ENCODE data around the gene RPL36.
A peak's percentile ranks its signal among the peaks of the same experiment; 100 is the strongest.

Gene RPL36

DNA sequence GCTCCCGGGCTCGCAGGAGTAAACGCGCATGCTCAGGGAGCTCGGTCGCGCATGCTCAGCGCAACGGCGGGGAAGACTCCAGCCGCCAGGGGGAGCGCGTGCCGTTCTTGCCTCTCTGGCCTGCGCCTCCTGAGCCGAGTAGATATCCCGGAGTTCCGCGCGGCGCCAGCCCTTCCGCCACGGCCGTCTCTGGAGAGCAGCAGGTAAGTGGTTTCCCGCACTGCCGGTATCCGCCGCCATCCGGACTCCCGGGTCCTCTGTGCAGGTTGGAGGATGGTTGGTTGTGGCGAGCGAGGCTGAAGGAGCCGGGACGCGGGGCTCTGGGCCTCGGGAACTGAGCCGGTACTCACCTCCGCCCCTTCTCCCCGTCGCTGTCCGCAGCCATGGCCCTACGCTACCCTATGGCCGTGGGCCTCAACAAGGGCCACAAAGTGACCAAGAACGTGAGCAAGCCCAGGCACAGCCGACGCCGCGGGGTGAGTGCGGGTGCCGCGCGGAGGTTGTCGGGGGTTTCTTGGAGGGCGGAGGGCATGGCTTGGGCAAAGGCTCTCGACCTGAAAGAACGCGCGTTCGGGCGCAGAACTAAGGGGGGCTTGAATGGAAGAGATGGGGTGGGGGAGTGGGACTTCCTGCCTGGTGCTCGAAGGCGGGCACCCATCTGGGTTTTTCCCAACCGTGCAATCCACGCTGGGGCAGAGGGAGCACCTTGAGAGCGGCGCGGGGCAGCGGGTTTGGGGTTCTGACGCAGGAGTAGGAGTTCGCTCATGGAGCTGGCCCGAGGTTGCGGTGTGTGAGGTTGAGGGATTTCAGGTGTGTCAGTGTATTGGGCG is at the start of gene RPL36:
Gene RPL36, plus strand, starts transcription at position 171 of the 830 bp plus-strand sequence. Its CDS starts 213 bp downstream, at position 384.
- DNase-seq, result peak; percentile 99

DNA sequence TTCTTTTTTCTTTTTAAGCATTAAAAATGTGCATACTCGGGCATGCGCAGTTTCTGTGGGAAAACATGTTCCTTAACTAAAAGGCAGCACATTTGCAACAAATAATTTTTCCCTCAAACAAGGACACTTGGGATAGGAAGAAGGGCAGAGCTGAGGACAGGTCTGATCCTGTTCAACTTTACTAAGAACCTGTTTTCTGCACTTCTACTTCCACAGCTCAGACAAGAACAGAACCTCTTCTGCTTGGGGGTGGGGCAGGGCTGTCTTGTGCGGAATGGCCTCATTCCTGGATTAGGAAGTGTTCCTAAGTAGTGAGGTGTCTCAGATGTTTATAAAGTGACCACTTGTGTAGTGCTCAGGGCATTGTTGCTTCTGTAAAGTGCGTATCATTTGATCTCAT is 48.9 kb upstream of the RPL36 start:
- DNase-seq, result no peak

DNA sequence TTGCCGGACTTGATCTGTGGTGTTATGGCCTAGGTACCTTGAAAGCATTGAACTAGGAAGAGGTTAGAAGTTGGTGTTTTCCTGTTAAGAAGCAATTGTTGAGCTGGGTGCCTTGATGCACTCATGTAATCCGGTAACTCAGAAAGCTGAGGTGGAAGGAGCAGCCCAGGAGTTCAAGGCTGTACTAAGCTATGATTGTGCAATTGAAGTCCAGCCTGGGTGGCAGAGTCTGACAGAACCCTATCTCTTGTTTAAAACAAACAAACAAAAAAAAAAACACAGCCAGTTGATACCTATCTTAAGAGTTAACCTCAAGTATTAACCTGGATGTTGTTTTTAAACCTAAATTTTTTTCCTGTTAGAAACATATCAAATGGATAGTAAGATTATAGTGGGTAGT is 47.9 kb upstream of the RPL36 start:
- no peak for DNase-seq

DNA sequence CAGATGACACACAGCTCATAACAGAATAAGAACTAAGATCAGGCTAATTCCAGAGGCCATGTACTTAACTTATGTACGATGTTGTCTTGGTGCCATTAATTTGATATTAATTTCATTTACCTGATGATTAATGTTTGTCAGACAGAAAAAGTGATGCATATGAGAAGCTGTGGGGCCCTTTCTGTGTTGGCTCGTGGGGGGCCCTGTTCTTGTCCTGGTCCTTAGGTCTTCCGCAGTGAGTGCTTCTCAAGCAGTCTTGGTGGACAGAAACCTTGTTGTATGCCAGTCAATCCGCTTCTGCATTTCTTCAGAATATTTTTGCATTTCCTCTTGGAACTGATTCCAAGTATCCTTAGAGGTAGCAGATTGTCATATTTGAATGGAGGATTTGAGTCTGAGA is 47.0 kb upstream of the RPL36 start:
- DNase-seq, result no peak

DNA sequence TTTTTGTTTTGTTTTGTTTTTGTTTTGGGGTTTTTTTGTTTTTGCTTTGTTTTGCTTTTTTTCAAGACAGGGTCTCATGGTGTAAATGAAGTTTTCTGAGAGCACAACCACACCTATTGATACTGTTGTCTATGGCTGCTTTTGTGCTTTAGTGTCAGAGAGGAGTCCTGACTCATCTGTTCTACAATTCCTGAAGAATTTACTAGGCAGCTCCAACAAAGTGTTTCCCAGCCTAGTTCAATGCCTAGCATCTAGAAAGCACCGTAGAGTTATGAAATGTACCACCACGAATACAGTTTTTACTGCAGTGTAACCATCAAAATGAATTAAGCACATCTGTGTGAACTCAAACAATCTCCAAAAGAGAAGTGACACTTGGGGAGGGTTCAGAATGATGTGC is 46.1 kb upstream of the RPL36 start:
- DNase-seq, result no peak

DNA sequence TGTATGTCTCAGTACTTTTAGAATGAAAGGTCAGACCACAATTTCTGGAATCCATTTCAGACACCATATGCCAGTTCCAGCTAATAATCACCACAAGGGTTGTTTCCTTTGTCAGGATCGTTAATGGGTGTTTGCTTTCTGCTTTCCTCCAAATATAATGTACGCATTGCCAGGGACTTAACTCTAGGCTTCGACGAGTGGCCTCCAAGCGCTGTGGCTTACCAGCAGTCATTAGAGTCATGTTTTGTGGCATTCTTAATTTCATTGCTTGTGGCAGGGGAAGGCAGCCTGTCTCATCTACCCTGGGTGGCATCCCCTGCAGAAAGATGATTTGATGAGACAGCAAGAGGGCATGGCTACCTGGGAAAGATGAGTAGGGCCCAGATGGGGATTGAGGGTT is 44.7 kb upstream of the RPL36 start:
- DNase-seq, result no peak

DNA sequence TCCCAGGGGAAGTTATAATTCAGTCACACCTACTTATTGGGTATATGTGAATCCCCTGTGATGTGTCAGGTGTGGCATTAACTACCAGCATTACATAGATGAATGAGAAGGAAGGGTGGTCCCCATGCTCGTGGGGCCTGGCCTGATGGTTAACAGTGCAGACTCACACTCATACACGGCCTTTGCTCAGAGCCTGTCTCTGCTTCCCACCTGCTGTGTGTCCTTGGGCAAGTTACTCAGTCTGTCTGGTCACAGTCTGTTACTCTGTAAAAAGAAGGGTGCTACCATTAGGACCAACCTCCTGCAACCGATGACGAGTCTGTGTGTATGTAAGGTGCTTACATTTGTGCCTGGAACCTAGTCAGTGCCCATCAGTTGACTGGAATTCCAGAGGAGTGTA is 43.4 kb upstream of the RPL36 start:
- DNase-seq, result no peak

DNA sequence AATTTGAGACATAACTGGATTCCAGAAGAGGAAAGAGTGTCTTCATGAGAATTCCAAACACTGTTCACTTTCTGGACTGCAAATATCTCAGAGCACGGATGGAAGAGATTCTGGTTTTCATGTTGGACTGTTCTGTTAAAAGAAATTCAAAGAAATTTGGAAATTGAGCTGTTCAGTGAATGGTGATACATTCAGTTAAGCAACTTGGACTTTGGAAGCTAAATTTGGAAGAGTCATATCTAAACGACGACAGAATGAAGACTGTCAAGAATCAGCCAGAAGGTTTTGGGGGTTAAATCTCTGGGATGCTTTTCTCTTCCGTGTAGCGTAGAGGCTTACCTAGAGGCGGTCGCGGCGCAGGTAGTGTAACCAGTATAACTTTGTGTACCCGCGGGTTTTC is 41.6 kb upstream of the RPL36 start:
- DNase-seq, result no peak

DNA sequence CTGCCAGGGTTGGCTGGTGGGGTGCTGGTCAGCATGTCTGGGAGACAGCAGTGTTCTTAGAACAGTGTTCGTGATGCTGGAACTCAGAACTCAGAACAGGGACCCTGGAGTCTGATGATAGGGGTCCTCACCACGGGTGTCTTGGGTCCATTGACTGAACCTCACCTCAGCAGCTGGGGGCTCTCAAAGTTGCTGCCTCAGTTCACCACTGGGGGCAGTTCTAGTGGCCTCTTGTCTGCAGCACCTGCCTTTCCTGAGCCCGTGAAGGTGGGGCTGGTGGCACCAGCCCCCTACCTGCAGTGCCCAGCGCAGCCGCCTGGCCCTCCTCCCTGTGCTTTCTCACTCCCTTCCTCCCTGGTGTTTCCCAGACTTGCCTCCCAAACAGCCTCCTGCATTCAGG is 38.7 kb upstream of the RPL36 start:
- DNase-seq, result no peak

DNA sequence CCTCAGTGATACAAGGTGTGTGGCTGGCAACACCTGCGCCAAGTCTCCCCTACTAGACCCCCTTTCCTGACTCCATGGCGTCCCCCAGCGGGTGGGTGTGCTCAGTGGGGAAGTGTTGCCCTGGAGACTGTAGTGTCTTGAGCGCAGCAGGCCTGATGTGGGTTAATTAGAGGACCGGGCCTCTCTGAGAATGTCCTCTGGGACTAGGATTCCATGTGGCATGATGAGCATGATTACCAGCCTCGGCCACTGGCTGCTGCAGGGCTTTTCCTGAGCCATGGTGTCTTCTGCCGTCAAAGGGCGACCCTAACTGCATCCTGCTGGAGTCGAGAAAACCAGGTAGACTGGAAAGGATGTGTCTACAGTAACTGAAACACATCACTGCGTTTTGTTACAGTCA is 37.8 kb upstream of the RPL36 start:
- DNase-seq, result no peak

DNA sequence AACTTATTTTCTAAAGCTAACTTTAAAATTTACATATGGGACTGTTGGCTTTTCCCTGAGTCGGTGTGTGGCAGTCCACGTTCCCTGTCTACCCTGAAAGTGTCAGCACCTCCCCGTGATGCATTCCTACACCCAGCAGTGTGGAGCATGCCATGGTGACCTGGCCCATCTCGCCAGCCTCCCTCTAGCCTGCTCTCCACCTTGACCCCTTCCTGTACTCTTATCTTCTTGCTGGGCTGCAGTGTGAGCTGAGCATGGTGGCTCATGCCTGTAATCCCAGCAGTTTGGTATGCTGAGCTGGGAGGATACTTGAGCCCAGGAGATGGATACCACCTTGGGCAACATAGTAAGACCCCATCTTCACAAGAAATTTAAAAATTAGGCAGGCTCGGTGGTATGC is 35.2 kb upstream of the RPL36 start:
- no peak for DNase-seq

DNA sequence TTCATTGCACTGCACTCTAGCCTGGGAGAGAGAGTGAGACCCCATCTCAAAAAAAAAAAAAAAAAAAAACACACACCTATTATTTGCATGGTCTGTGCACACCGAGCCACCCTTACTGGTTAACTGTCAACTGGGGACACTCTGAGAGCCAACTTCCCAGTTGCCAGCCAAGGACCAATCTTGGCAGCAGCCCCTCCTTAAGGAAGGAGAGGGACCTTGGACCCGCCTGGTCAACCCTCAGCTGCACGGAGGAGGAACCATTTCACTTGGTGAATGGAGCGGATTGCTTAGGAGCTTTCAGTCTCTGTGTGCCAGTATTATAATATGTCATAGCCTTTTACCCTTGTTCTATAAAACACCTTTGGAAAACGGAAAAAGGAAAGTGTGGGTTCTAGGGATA is 34.7 kb upstream of the RPL36 start:
- no peak for DNase-seq

DNA sequence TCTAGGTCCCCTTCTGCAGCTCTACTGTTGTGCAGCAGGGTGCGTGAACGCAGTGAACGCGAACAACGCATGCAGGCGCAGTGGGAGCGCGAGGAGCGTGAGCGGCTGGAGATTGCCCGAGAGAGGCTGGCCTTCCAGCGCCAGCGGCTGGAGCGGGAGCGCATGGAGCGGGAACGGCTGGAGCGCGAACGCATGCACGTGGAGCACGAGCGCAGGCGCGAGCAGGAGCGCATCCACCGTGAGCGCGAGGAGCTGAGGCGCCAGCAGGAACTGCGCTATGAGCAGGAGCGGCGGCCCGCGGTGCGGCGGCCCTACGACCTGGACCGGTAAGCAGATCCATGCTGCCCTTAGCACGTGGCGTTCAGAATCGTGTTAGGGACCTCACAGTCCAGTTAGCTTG is 28.6 kb upstream of the RPL36 start:
- DNase-seq, result no peak

DNA sequence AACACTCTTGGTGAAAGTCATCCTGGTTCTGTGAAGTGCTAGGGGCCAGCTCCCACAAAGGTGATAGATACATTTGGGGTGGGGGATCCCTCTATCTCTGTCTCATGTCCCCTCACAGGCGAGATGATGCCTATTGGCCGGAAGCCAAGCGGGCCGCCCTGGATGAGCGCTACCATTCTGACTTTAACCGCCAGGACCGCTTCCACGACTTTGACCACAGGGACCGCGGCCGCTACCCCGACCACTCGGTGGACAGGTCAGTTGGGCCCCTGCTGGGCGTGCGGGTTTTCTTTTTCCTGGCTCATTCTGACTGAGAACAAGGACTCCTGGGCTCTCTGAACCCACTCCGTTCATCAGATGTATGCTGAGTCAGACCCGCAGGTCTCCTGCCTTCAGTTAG is 26.2 kb upstream of the RPL36 start:
- no peak for DNase-seq

DNA sequence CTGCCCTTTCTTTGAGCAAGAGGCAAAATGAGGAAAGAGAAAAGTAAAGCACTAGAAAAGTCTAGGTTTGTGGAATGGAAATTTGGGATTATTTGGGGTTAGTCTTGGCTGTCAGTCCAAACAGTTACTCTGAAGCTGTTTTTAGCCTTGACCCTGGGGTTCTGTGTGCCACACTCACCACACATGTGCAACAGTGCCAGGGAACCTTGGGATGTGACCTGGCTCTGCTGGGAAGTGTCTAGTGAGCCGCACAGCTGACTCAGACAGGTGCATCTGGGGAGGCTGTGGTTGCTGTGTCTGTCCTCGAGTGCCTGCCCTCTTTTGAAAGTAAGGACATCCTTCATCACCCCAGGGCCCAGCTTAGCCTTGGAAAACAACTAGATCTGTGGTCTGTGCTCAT is 25.6 kb upstream of the RPL36 start:
- DNase-seq, result no peak

DNA sequence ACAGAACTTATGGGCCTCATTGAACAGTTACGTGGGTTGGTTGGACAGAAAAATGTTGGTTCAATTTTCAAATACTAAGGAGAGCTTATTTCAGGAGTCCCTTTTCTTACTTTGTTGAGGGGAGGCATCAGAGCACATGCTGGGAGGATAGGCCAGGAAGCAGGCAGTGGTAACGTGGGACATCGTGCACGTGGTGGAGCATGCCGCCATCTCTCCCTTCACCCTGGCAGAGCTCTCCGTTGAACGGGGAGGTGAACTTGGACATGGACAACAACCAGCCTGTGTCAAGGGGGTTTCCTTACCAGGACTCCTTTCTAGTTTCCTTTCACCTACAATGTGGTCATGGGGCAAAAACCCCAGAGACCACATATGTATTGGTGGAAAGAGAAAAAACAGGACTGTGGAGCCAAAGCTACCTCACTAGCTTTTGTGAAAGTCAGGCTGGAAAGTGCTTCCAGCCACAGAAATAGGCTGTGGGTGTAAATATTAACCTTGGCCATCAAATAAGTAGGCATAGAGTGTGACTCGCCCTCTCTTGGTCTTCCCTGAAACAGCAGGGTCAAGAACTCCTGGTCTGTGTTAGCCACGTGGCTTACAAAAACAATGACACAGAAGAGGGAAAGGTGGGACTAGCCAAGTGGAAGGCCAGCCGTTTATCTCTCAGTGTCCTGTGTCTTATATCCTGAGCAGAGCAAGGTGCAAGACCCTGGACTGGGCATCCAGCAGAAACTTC is 24.1 kb upstream of the RPL36 start:
- no peak for DNase-seq

DNA sequence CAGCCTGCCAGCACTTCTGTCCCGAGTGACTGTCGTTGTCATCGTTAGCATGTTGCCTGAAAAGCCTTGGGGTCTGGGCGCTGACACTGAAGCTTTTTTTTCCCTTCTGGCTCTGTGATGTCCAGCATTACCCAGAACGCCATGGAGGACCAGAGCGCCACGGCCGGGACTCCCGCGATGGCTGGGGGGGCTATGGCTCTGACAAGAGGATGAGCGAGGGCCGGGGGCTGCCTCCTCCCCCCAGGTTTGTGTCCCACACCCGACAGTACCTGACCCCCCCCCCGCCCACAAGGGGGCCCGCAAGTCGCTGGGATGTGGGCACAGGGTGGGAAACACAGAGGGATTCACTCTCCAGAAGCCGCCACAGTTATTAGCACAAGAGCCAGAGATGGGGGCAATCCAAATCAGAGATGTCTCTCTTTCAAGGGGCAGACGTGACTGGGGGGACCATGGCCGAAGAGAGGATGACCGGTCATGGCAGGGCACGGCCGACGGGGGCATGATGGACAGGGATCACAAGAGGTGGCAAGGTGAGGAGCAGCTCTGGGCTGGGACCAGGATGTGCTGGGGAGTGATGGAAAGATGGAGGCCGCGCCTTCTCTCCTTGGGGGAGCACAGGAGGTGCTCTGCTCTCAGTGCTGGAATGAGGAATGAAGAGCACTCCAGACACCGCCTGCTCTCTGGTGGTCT is 23.0 kb upstream of the RPL36 start:
- no peak for DNase-seq

DNA sequence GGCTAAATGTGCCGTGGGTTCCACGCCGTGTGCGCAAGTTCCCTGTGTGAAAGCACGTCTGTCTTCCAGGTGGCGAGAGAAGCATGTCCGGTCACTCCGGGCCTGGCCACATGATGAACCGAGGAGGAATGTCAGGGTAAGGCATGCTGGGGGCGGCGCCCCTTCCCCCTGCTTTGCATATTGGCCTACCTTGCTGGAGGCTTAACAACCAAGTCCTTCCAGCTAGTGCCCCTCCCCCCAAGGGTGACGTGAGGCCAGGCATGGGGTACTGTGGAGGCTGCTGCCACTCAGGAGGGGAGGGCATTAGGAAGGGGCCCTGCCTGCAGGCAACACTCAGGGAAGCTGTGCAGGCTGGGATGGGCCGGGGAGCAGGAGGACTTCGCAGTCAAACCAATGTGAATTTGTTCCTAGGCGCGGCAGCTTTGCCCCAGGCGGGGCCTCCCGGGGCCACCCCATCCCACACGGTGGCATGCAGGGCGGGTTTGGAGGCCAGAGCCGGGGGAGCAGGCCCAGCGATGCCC is 22.3 kb upstream of the RPL36 start:
- DNase-seq, result no peak

DNA sequence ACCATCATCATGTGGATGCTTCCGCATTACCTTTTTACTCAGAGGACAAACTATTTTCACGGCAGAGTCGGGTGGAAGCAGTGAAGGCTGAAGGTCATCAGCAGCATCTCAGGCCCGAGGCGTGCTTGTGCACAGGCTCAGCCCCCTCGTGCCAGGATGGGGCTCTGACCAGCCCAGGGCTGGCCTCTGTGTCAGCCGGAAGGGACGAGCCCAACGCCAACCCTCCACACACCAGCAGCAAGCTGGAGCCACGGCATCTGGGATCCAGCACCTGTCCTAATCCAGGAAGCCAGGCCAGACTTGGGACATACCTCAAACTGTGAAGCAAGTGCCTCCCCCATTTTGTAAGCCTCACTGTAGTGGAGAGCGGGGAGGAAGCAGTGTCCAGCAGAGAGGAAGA is 20.9 kb upstream of the RPL36 start:
- no peak for DNase-seq

DNA sequence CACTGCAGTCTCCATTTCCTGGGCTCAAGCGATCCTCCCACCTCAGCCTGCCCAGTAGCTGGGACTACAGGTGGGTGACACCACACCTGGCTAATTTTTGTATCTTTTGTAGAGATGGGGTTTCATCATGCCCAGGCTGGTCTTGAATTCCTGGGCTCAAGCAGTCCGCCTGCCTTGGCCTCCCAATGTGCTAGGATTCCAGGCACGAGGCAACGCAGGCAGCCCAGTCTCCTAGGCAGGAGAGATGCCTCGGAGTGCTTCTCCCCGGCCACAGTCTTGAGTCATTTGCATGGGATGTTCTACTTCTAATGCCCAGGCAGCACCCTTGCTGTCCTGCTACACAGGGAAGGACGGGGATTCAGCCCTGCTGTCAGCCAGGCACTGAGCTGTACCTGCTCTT is 18.5 kb upstream of the RPL36 start:
- no peak for DNase-seq

DNA sequence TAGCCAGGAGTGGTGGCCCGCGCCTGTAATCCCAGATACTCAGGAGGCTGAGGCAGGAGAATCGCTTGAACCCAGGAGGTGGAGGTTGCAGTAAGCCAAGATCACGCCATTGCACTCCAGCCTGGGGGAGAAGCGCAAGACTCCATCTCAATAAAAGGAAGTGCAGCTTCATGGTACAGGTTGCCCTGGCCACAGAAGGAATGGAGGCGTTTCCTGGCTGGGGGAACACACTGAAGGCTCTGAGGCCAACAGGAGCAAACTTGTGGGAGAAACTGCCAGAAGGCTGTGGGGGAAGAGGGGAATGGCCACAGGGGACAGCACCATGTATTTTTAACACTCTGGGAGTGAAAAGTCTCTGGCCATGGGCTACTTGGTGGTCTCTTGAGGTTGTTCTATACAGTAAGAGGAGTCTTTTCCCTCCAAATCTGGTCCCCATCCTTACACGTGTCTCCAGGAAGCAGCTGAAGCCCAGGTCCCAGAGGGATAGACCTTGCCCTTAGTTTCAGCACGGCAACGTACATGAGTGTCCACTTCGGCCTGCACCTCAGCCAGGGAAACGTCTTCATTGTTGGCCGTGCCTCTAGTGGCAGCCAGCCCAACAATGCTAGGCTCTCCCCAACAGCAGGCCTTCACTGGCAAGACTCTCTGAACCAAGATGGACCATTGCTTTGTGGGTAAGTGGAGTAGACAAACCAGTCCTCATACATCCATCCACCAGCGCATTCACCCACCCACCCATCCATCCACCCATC is 17.2 kb upstream of the RPL36 start:
- DNase-seq, result no peak

DNA sequence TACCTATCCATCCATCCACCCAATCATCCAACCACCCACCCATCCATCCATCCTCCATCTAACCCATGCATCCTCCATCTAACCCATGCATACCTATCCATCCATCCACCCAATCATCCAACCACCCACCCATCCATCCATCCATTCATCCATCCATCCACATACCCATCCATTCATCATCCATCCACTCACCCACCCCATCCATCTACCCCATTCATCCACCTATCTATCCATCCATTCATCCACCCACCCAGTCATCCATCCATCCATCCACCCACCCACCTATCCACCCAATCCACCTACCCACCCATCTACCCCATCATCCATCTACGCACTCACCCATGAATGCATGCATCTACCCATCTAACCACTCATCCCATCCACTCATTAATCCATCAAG is 16.3 kb upstream of the RPL36 start:
- no peak for DNase-seq

DNA sequence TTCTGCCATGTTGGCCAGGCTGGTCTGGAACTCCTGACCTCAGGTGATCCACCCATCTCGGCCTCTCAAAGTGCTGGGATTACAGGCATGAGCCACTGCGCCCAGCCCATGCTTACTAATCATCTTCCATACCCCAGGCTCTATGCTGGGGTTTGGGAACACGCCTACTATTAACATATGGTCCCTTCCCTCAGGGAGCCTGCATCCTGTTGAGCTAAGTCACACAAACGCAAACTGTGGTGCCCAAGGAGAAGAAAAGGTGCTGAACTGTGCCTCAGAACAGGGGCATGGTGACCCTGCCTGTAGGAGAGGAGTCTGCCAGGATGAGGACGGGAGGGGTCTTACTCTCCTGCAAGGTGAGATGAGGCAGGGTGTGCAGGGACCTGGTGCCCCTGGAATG is 15.4 kb upstream of the RPL36 start:
- DNase-seq, result no peak

All from suppressor macrophage treated with lipopolysaccharide for 4 hours (primary cell).